Trophoblast cell (in vitro differentiated cells and primary cell): ENCODE data around the gene PTPRN2.

Experiments
- DNase-seq, 2 donors: peaks; one replicate each; pipeline ENCODE4 v3.0.0-alpha.2; 2016
- H2AFZ ChIP-seq: 2 replicates; pipeline ENCODE4 v1.6.1; 2013; ENCODE audit warnings: low read length, moderate library complexity, mild to moderate bottlenecking; ENCODE audit not compliant: insufficient read depth, poor library complexity
- H2AK5ac ChIP-seq: 2 replicates; pipeline ENCODE4 v1.6.1; 2013; ENCODE audit warnings: mild to moderate bottlenecking, low read length
- H2BK120ac ChIP-seq: 2 replicates; pipeline ENCODE4 v1.6.1; 2013; ENCODE audit warnings: low read length, mild to moderate bottlenecking, moderate library complexity; ENCODE audit not compliant: insufficient read depth, poor library complexity
- H2BK12ac ChIP-seq: 2 replicates; pipeline ENCODE4 v1.6.1; 2013; ENCODE audit warnings: mild to moderate bottlenecking, low read length, moderate library complexity
- H2BK5ac ChIP-seq: 2 replicates; pipeline ENCODE4 v1.6.1; 2013; ENCODE audit warnings: low read length, low read depth, moderate library complexity, mild to moderate bottlenecking; ENCODE audit not compliant: poor library complexity
- H3K14ac ChIP-seq: 2 replicates; pipeline ENCODE4 v1.6.1; 2013; ENCODE audit warnings: mild to moderate bottlenecking, low read length
- H3K18ac ChIP-seq: 2 replicates; pipeline ENCODE4 v1.6.1; 2013; ENCODE audit warnings: mild to moderate bottlenecking, low read length
- H3K23ac ChIP-seq: 2 replicates; pipeline ENCODE4 v1.6.1; 2013; ENCODE audit warnings: low read length
- H3K27ac ChIP-seq: 2 replicates; pipeline ENCODE4 v1.5.1; 2013; ENCODE audit warnings: low read depth, mild to moderate bottlenecking, inconsistent platforms, low read length, moderate library complexity
- H3K27me3 ChIP-seq: 2 replicates; pipeline ENCODE4 v1.6.1; 2013; ENCODE audit warnings: inconsistent platforms, mild to moderate bottlenecking, low read length, moderate library complexity; ENCODE audit not compliant: insufficient read depth
- H3K36me3 ChIP-seq, 2 experiments: 1 replicate in 1 of 2; 2 replicates in 1 of 2; pipeline ENCODE4 v1.6.1; 2013; ENCODE audit warnings: low read length in 2 of 2, mild to moderate bottlenecking in 2 of 2, moderate library complexity in 1 of 2; ENCODE audit not compliant: insufficient read depth in 2 of 2, control insufficient read depth in 1 of 2
- H3K4ac ChIP-seq: 2 replicates; pipeline ENCODE4 v1.6.1; 2013; ENCODE audit warnings: low read depth, mild to moderate bottlenecking, low read length, moderate library complexity
- H3K4me1 ChIP-seq, 2 experiments: 1 replicate in 1 of 2; 2 replicates in 1 of 2; pipeline ENCODE4 v1.6.1; 2013; ENCODE audit warnings: low read length in 2 of 2, mild to moderate bottlenecking in 2 of 2, moderate library complexity in 1 of 2; ENCODE audit not compliant: insufficient read depth in 2 of 2, control insufficient read depth in 1 of 2
- H3K4me2 ChIP-seq: 2 replicates; pipeline ENCODE4 v1.6.1; 2013; ENCODE audit warnings: inconsistent platforms, mild to moderate bottlenecking, low read length, moderate library complexity
- H3K4me3 ChIP-seq: 2 replicates; pipeline ENCODE4 v1.5.1; 2013; ENCODE audit warnings: mild to moderate bottlenecking, low read depth, low read length, inconsistent platforms
- H3K79me1 ChIP-seq: one replicate; pipeline ENCODE4 v1.6.1; 2013; ENCODE audit warnings: low read length
- H3K79me2 ChIP-seq: 2 replicates; pipeline ENCODE4 v1.6.1; 2013; ENCODE audit warnings: low read length, mild to moderate bottlenecking; ENCODE audit not compliant: control insufficient read depth, insufficient read depth, poor library complexity
- H3K9ac ChIP-seq: 2 replicates; pipeline ENCODE4 v1.6.1; 2013; ENCODE audit warnings: mild to moderate bottlenecking, low read length
- H3K9me3 ChIP-seq: 2 replicates; pipeline ENCODE4 v1.6.1; 2013; ENCODE audit warnings: low read depth, mild to moderate bottlenecking, control low read depth, inconsistent platforms, low read length; ENCODE audit not compliant: insufficient read depth
- H4K12ac ChIP-seq: 2 replicates; pipeline ENCODE4 v1.6.1; 2013; ENCODE audit warnings: low read depth, mild to moderate bottlenecking, low read length, moderate library complexity
- H4K8ac ChIP-seq: 2 replicates; pipeline ENCODE4 v1.6.1; 2013; ENCODE audit warnings: low read depth, mild to moderate bottlenecking, low read length, moderate library complexity
- H4K91ac ChIP-seq: one replicate; pipeline ENCODE4 v1.6.1; 2013; ENCODE audit warnings: low read depth, mild to moderate bottlenecking, low read length, moderate library complexity
- WGBS: extraction: QIAGEN DNeasy Blood & Tissue Kit; methylation state at CpG from one replicate; pipeline ENCODE4 v1.1.7; 2013; ENCODE audit warnings: missing lambda C conversion rate; ENCODE audit not compliant: insufficient read length, insufficient coverage; ENCODE audit errors: extremely low coverage; 5-methylcytosine and 5-hydroxymethylcytosine counted together

PTPRN2 gene

GRCh38 chr7:158606671-158607424 lies 19.2 kb upstream of the PTPRN2 start:
- no peaks in the 10 kb centered on the region for H3K79me1 ChIP-seq
- H4K91ac ChIP-seq: no peak overlapping the region
- no peak overlapping the region for H2AFZ ChIP-seq
- H3K9ac ChIP-seq: no peak overlapping the region
- H2BK5ac ChIP-seq: no peak overlapping the region
- no CpG with 5 or more reads among the region's 18 CpGs for WGBS
- no peak overlapping the region for H2AK5ac ChIP-seq
- peaks cover 4 to 8% of the 10 kb centered on the region in 2 experiments for H3K36me3 ChIP-seq
- no peak overlapping the region for H2BK12ac ChIP-seq
- no peaks in the 10 kb centered on the region for H3K79me2 ChIP-seq
- H3K18ac ChIP-seq: no peak overlapping the region
- no peak overlapping the region for H3K23ac ChIP-seq
- DNase-seq: no peak
- no peak overlapping the region for H3K4ac ChIP-seq
- no peaks in the 10 kb centered on the region for H3K4me1 ChIP-seq
- H3K27me3 ChIP-seq: no peaks in the 10 kb centered on the region
- no peak overlapping the region for H3K27ac ChIP-seq
- no peak overlapping the region for H4K12ac ChIP-seq
- no peak overlapping the region for H4K8ac ChIP-seq
- H2BK120ac ChIP-seq: no peak overlapping the region
- no peak overlapping the region for H3K4me2 ChIP-seq
- H3K4me3 ChIP-seq: no peak overlapping the region
- peaks cover 3% of the 10 kb centered on the region for H3K9me3 ChIP-seq
- H3K14ac ChIP-seq: no peak overlapping the region

GRCh38 chr7:158606129-158606528 lies 18.5 kb upstream of the PTPRN2 start:
- H3K27ac ChIP-seq: no peak overlapping the region
- no peak overlapping the region for H2BK5ac ChIP-seq
- no peak overlapping the region for H3K4me2 ChIP-seq
- H3K4ac ChIP-seq: no peak overlapping the region
- no peak overlapping the region for H3K23ac ChIP-seq
- peaks cover 3% of the 10 kb centered on the region for H3K9me3 ChIP-seq
- H3K4me1 ChIP-seq: no peaks in the 10 kb centered on the region
- no peak overlapping the region for H3K4me3 ChIP-seq
- H3K14ac ChIP-seq: no peak overlapping the region
- H4K8ac ChIP-seq: no peak overlapping the region
- H3K9ac ChIP-seq: no peak overlapping the region
- no peaks in the 10 kb centered on the region for H3K79me2 ChIP-seq
- no peak overlapping the region for H2AK5ac ChIP-seq
- H3K36me3 ChIP-seq: peaks cover 4 to 6% of the 10 kb centered on the region in 2 experiments
- no CpG with 5 or more reads among the region's 4 CpGs for WGBS
- H2BK12ac ChIP-seq: no peak overlapping the region
- H3K27me3 ChIP-seq: no peaks in the 10 kb centered on the region
- H2AFZ ChIP-seq: no peak overlapping the region
- H2BK120ac ChIP-seq: no peak overlapping the region
- H3K79me1 ChIP-seq: no peaks in the 10 kb centered on the region
- no peak overlapping the region for H4K12ac ChIP-seq
- DNase-seq: no peak
- no peak overlapping the region for H4K91ac ChIP-seq
- no peak overlapping the region for H3K18ac ChIP-seq

DNA sequence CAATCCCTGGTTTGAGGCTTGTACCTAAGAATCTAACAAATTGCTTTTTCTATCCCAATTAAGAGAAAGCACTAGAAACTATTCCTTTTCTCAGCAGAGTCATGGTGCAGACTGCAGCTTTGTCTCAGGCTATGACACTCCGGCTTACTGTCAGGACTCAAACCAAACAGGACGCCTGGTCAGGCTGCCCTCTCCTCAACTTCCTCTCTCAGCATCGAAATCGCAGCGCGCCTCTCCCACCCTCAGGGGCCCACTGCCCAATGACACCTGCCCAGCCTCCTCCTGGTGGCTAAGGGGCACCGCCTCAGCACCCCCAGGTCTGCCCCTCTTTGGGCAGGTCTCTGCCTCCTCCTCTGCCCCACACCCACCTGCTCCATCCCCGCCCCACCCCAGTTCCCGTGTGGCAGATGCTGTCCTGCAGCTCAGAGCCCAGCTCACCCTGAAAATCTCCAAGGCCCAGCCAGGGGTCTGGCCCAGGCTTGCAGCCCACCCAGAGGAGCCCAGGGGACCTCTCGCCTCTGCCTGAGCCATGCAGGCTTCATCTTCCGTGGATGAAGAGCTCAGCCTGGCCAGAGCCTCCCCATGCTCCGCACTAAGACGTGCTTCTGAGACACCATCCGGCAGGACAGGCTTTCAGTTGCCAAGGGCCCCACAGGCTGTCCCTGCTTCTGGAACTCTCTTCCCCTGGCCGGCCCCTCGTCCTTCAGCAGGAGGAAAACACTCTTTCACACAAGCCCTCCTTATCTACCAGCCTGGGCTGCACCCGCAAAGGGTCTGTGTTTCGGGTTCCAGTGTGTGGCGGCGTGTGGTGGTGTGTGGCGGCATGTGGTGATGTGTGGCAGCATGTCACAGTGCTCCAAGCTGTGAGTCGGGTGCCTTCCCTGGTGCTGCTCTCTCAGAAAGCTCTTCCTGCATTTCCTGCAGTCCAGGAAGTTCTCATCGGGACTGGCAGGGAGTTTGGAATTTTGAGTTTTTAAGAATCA lies 16.4 kb upstream of the PTPRN2 start:
- H3K4ac ChIP-seq: no peak overlapping the region
- H3K4me1 ChIP-seq: no peaks in the 10 kb centered on the region
- peaks cover 2 to 4% of the 10 kb centered on the region in 2 experiments for H3K36me3 ChIP-seq
- no peak overlapping the region for H2AK5ac ChIP-seq
- H3K27me3 ChIP-seq: no peaks in the 10 kb centered on the region
- H3K79me2 ChIP-seq: no peaks in the 10 kb centered on the region
- H3K18ac ChIP-seq: no peak overlapping the region
- no peak overlapping the region for H2BK12ac ChIP-seq
- H3K9ac ChIP-seq: no peak overlapping the region
- no peak overlapping the region for H3K14ac ChIP-seq
- H3K79me1 ChIP-seq: no peaks in the 10 kb centered on the region
- no peak overlapping the region for H3K23ac ChIP-seq
- H4K12ac ChIP-seq: no peak overlapping the region
- H3K27ac ChIP-seq: no peak overlapping the region
- no peak overlapping the region for H4K8ac ChIP-seq
- H2BK120ac ChIP-seq: no peak overlapping the region
- H3K9me3 ChIP-seq: no peaks in the 10 kb centered on the region
- H4K91ac ChIP-seq: no peak overlapping the region
- no peak overlapping the region for H2AFZ ChIP-seq
- no CpG with 5 or more reads among the region's 23 CpGs for WGBS
- no peak overlapping the region for H3K4me3 ChIP-seq
- H2BK5ac ChIP-seq: no peak overlapping the region
- DNase-seq: no peak
- no peak overlapping the region for H3K4me2 ChIP-seq

GRCh38 chr7:158602905-158603772 lies 15.5 kb upstream of the PTPRN2 start:
- Histone ChIP-seq H3K4me1 (no peaks in the 10 kb centered on the region), H3K9me3 (no peaks in the 10 kb centered on the region), H3K14ac (no peak overlapping the region), H3K18ac (no peak overlapping the region), H4K8ac (no peak overlapping the region), H3K27me3 (no peaks in the 10 kb centered on the region), H3K79me2 (no peaks in the 10 kb centered on the region), H3K4ac (no peak overlapping the region), H3K4me3 (no peak overlapping the region), H4K12ac (no peak overlapping the region), H3K4me2 (no peak overlapping the region), H2BK5ac (no peak overlapping the region), H2AK5ac (no peak overlapping the region), H3K9ac (no peak overlapping the region), H3K23ac (no peak overlapping the region), H3K36me3 (peaks cover 2 to 4% of the 10 kb centered on the region in 2 experiments), H2BK120ac (no peak overlapping the region), H2AFZ (no peak overlapping the region), H2BK12ac (no peak overlapping the region), H3K79me1 (no peaks in the 10 kb centered on the region), H4K91ac (no peak overlapping the region), H3K27ac (no peak overlapping the region)
- WGBS: no CpG with 5 or more reads among the region's 22 CpGs
- no peak for DNase-seq
